Mesenchymal stem cell (in vitro differentiated cells and primary cell): ENCODE measurements around the gene HAL.

Experiments used
- DNase-seq: peaks from one replicate; pipeline ENCODE4 v3.0.0-alpha.2; 2013
- H2AFZ ChIP-seq: one replicate; pipeline ENCODE4 v1.6.1; 2013; ENCODE audit warnings: low read depth, mild to moderate bottlenecking, control low read depth, inconsistent platforms, low read length, moderate library complexity
- H2AK5ac ChIP-seq: 2 replicates; pipeline ENCODE4 v1.6.1; 2013; ENCODE audit warnings: low read length, moderate library complexity, mild to moderate bottlenecking, inconsistent platforms; ENCODE audit not compliant: severe bottlenecking
- H2BK120ac ChIP-seq: one replicate; pipeline ENCODE4 v1.6.1; 2013; ENCODE audit warnings: low read depth, mild to moderate bottlenecking, inconsistent platforms, low read length, moderate library complexity
- H2BK12ac ChIP-seq, 2 experiments: one replicate each; pipeline ENCODE4 v1.6.1; 2013; ENCODE audit warnings: inconsistent platforms in 2 of 2, low read length in 2 of 2, mild to moderate bottlenecking in 2 of 2, moderate library complexity in 2 of 2, control low read depth in 1 of 2
- H2BK15ac ChIP-seq: one replicate; pipeline ENCODE4 v1.6.1; 2013; ENCODE audit warnings: mild to moderate bottlenecking, low read depth, inconsistent platforms; ENCODE audit not compliant: poor library complexity, severe bottlenecking
- H2BK5ac ChIP-seq: 2 replicates; pipeline ENCODE4 v1.6.1; 2013; ENCODE audit warnings: low read depth, mild to moderate bottlenecking, low read length, control low read depth, inconsistent platforms; ENCODE audit not compliant: poor library complexity, severe bottlenecking
- H3K14ac ChIP-seq, 2 experiments: one replicate each; pipeline ENCODE4 v1.6.1; 2013; ENCODE audit warnings: inconsistent platforms in 2 of 2, low read length in 2 of 2, control low read depth in 1 of 2, mild to moderate bottlenecking in 1 of 2, moderate library complexity in 1 of 2
- H3K18ac ChIP-seq, 2 experiments: one replicate each; pipeline ENCODE4 v1.6.1; 2013; ENCODE audit warnings: inconsistent platforms in 2 of 2, low read length in 2 of 2, control low read depth in 1 of 2, low read depth in 1 of 2, mild to moderate bottlenecking in 1 of 2
- H3K23ac ChIP-seq, 2 experiments: one replicate each; pipeline ENCODE4 v1.6.1; 2013; ENCODE audit warnings: inconsistent platforms in 2 of 2, low read length in 2 of 2, mild to moderate bottlenecking in 2 of 2, moderate library complexity in 2 of 2, control low read depth in 1 of 2
- H3K27ac ChIP-seq: 2 replicates; pipeline ENCODE4 v1.5.1; 2013; ENCODE audit warnings: mild to moderate bottlenecking, moderate library complexity, low read length, control low read depth, inconsistent platforms; ENCODE audit not compliant: poor library complexity, severe bottlenecking
- H3K27me3 ChIP-seq, 2 experiments: 2 replicates each; pipeline versions ENCODE4 v1.6.1 to v1.7.0; 2013; ENCODE audit warnings: low read length in 2 of 2, mild to moderate bottlenecking in 2 of 2, moderate library complexity in 2 of 2, control low read depth in 1 of 2, inconsistent platforms in 1 of 2; ENCODE audit not compliant: control insufficient read depth in 1 of 2, insufficient read depth in 1 of 2
- H3K36me3 ChIP-seq, 2 experiments: 2 replicates each; pipeline versions ENCODE4 v1.6.1 to v1.7.0; 2013; ENCODE audit warnings: low read length in 2 of 2, control low read depth in 1 of 2, inconsistent platforms in 1 of 2, low read depth in 1 of 2, mild to moderate bottlenecking in 1 of 2; ENCODE audit not compliant: insufficient read depth in 2 of 2, control insufficient read depth in 1 of 2
- H3K4ac ChIP-seq, 2 experiments: one replicate each; pipeline ENCODE4 v1.6.1; 2013; ENCODE audit warnings: inconsistent platforms in 2 of 2, low read length in 2 of 2, mild to moderate bottlenecking in 2 of 2, moderate library complexity in 2 of 2, control low read depth in 1 of 2, low read depth in 1 of 2
- H3K4me1 ChIP-seq: 2 replicates; pipeline ENCODE4 v1.6.1; 2013; ENCODE audit warnings: low read depth, low read length, control low read depth; ENCODE audit not compliant: control insufficient read depth, insufficient read depth
- H3K4me2 ChIP-seq: 2 replicates; pipeline ENCODE4 v1.6.1; 2013; ENCODE audit warnings: low read length, mild to moderate bottlenecking, inconsistent platforms; ENCODE audit not compliant: poor library complexity, severe bottlenecking
- H3K4me3 ChIP-seq, 2 experiments: 2 replicates each; pipeline versions ENCODE4 v1.5.1 to v1.7.0; 2013; ENCODE audit warnings: low read length in 2 of 2, mild to moderate bottlenecking in 2 of 2, control low read depth in 1 of 2, low read depth in 1 of 2; ENCODE audit not compliant: insufficient read depth in 1 of 2
- H3K79me1 ChIP-seq: replicated peaks from 2 replicates; pipeline ENCODE4 v1.6.1; 2013; ENCODE audit warnings: mild to moderate bottlenecking, control low read depth, low read length, inconsistent platforms; ENCODE audit not compliant: poor library complexity, severe bottlenecking
- H3K9ac ChIP-seq: 2 replicates; pipeline ENCODE4 v1.7.0; 2013; ENCODE audit warnings: mild to moderate bottlenecking, low read length, moderate library complexity
- H3K9me3 ChIP-seq: 2 replicates; pipeline ENCODE4 v1.7.0; 2013; ENCODE audit warnings: mild to moderate bottlenecking, low read length; ENCODE audit not compliant: control insufficient read depth
- H4K8ac ChIP-seq: one replicate; pipeline ENCODE4 v1.6.1; 2013; ENCODE audit warnings: inconsistent platforms, mild to moderate bottlenecking, low read length, moderate library complexity
- H4K91ac ChIP-seq: one replicate; pipeline ENCODE4 v1.6.1; 2013; ENCODE audit warnings: mild to moderate bottlenecking, low read length, inconsistent platforms
- WGBS: methylation state at CpG from one replicate; pipeline ENCODE4 v1.1.7; 2013; ENCODE audit warnings: mixed read lengths; 5-methylcytosine and 5-hydroxymethylcytosine counted together

The HAL gene

DNA sequence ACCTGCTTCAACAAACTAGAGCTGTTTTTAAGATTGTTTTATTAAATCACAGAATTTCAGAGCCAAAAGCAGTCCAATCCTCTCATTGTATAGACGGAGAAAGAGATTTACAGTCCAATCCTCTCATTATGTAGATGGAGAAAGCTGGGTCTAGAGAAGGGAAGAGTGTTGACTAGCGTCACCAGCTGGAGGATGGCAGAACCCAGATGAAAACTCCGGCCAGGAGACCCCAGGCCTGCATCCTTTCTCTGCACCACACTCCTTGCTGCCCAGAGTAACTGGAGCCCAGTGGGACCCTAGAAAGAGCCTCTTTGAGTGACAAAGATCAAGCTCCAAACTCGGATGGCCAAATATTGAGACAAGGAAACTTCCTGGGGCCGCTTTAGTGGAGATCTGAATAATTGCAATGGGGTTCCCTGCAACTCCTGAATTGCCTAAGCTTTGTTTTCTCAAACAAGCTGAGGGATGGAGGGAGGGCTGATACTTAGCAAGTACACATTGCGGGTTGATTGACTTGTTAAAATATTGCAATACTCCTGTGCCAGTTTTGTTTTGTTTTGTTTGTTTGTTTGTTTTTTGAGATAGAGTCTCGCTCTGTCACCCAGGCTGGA, 40.5 kb downstream of the HAL start:
- no peak overlapping the region for H3K23ac ChIP-seq
- 80% methylated on average over 6 of the region's 7 CpGs for WGBS
- H3K27ac ChIP-seq, result no peak overlapping the region
- H4K91ac ChIP-seq, result no peak overlapping the region
- H3K79me1 ChIP-seq, result no peaks in the 10 kb centered on the region
- H3K14ac ChIP-seq, result no peak overlapping the region
- H2BK12ac ChIP-seq, result no peak overlapping the region
- peaks cover 7 to 31% of the 10 kb centered on the region in 2 experiments for H3K27me3 ChIP-seq
- no peak overlapping the region for H2AFZ ChIP-seq
- H3K4ac ChIP-seq, result no peak overlapping the region
- no peaks in the 10 kb centered on the region for H3K9me3 ChIP-seq
- no peak overlapping the region for H2BK5ac ChIP-seq
- no peak overlapping the region for H2AK5ac ChIP-seq
- DNase-seq, result no peak
- peak overlapping the region in 1 of 2 experiments; percentile 20 for H3K18ac ChIP-seq
- H3K36me3 ChIP-seq, result no peaks in the 10 kb centered on the region
- H4K8ac ChIP-seq, result no peak overlapping the region
- no peak overlapping the region for H3K4me2 ChIP-seq
- no peak overlapping the region for H2BK120ac ChIP-seq
- H3K9ac ChIP-seq, result no peak overlapping the region
- H3K4me1 ChIP-seq, result no peaks in the 10 kb centered on the region
- H3K4me3 ChIP-seq, result no peak overlapping the region
- H2BK15ac ChIP-seq, result no peak overlapping the region

GRCh38 chr12:95953000-95953399, 43.1 kb downstream of the HAL start:
- peaks cover 16 to 44% of the 10 kb centered on the region in 2 experiments for H3K27me3 ChIP-seq
- no peak overlapping the region for H2BK120ac ChIP-seq

GRCh38 chr12:95951515-95951914, 44.6 kb downstream of the HAL start:
- H2AFZ ChIP-seq, result no peak overlapping the region
- no peak overlapping the region for H3K9ac ChIP-seq
- no peaks in the 10 kb centered on the region for H3K36me3 ChIP-seq
- H3K79me1 ChIP-seq, result no peaks in the 10 kb centered on the region
- H2BK120ac ChIP-seq, result no peak overlapping the region
- H3K27me3 ChIP-seq, result peaks cover 16 to 38% of the 10 kb centered on the region in 2 experiments
- H2BK15ac ChIP-seq, result no peak overlapping the region
- no peak overlapping the region for H4K91ac ChIP-seq
- no peak overlapping the region for H3K4ac ChIP-seq
- no peak overlapping the region for H3K4me2 ChIP-seq
- H3K27ac ChIP-seq, result no peak overlapping the region
- no peak overlapping the region for H3K23ac ChIP-seq
- H2BK12ac ChIP-seq, result no peak overlapping the region
- H4K8ac ChIP-seq, result no peak overlapping the region
- H2BK5ac ChIP-seq, result no peak overlapping the region
- no peak overlapping the region for H3K14ac ChIP-seq
- no peaks in the 10 kb centered on the region for H3K9me3 ChIP-seq
- no peak overlapping the region for H2AK5ac ChIP-seq
- no peak for DNase-seq
- H3K18ac ChIP-seq, result no peak overlapping the region
- H3K4me1 ChIP-seq, result no peaks in the 10 kb centered on the region
- H3K4me3 ChIP-seq, result no peak overlapping the region

More at GRCh38 chr12:95953000-95953399, 43.1 kb downstream of the HAL start:
- H4K91ac ChIP-seq, result no peak overlapping the region
- H2AK5ac ChIP-seq, result no peak overlapping the region
- H3K79me1 ChIP-seq, result no peaks in the 10 kb centered on the region
- H2BK5ac ChIP-seq, result no peak overlapping the region
- no peak overlapping the region for H3K9ac ChIP-seq
- no peak overlapping the region for H2BK15ac ChIP-seq
- WGBS, result no CpG with 5 or more reads among the region's 1 CpG
- H3K36me3 ChIP-seq, result no peaks in the 10 kb centered on the region
- no peak overlapping the region for H2AFZ ChIP-seq
- H3K23ac ChIP-seq, result no peak overlapping the region
- no peak overlapping the region for H3K27ac ChIP-seq
- H3K4me3 ChIP-seq, result no peak overlapping the region
- no peaks in the 10 kb centered on the region for H3K4me1 ChIP-seq
- H3K4me2 ChIP-seq, result no peak overlapping the region
- no peaks in the 10 kb centered on the region for H3K9me3 ChIP-seq
- DNase-seq, result no peak
- H2BK12ac ChIP-seq, result no peak overlapping the region
- no peak overlapping the region for H4K8ac ChIP-seq
- H3K18ac ChIP-seq, result no peak overlapping the region
- no peak overlapping the region for H3K4ac ChIP-seq
- H3K14ac ChIP-seq, result no peak overlapping the region

GRCh38 chr12:95949477-95950206, 46.5 kb downstream of the HAL start:
- Histone ChIP-seq H3K4me3 (no peak overlapping the region), H3K14ac (no peak overlapping the region), H3K79me1 (no peaks in the 10 kb centered on the region), H4K91ac (no peak overlapping the region), H2BK120ac (no peak overlapping the region), H3K36me3 (no peaks in the 10 kb centered on the region), H2BK15ac (no peak overlapping the region), H4K8ac (no peak overlapping the region), H2BK5ac (no peak overlapping the region), H3K9me3 (no peaks in the 10 kb centered on the region), H3K27ac (no peak overlapping the region), H2BK12ac (no peak overlapping the region), H3K9ac (no peak overlapping the region), H2AK5ac (no peak overlapping the region), H3K4ac (no peak overlapping the region), H3K4me2 (no peak overlapping the region), H3K18ac (no peak overlapping the region), H3K23ac (no peak overlapping the region), H3K4me1 (no peaks in the 10 kb centered on the region), H3K27me3 (peaks cover 13 to 43% of the 10 kb centered on the region in 2 experiments), H2AFZ (no peak overlapping the region)
- DNase-seq, result no peak
- WGBS, result no CpG with 5 or more reads among the region's 4 CpGs
